Measurements from ENCODE around the gene ZNF532. TPM values are rescaled to one million over a fixed set of nuclear protein-coding genes. Genes with fewer than 3 reads are reported as not detected.

ZNF532 gene
- polyA plus RNA-seq (2013), result 95.4 and 96.7 TPM in 2 replicates

- H3K27ac ChIP-seq (ENCODE audit: low read depth, low read length), result peak within 1 kb of the TSS; percentile 100
- H3K4ac ChIP-seq (ENCODE audit: low read depth, low read length), result peak within 1 kb of the TSS; percentile 99
- H3K9ac ChIP-seq (ENCODE audit: low read length), result peak within 1 kb of the TSS; percentile 91
- DNase-seq, result no peak
- H2BK12ac ChIP-seq (ENCODE audit: low read length), result peak within 1 kb of the TSS; percentile 89
- peaks cover 42% of the 10 kb centered on the region for H3K79me1 ChIP-seq (ENCODE audit: low read length)
- peak within 1 kb of the TSS; percentile 94 for H2AK5ac ChIP-seq (ENCODE audit: low read length)
- H3K4me2 ChIP-seq (ENCODE audit: low read length), result peak within 1 kb of the TSS; percentile 59
- H3K79me2 ChIP-seq (ENCODE audit: control insufficient read depth, insufficient read depth, low read length, poor library complexity), result peaks cover 20% of the 10 kb centered on the region
- peak within 1 kb of the TSS; percentile 69 for H2AFZ ChIP-seq (ENCODE audit: insufficient read depth, low read length, poor library complexity)
- H4K8ac ChIP-seq (ENCODE audit: low read depth, low read length), result peak within 1 kb of the TSS; percentile 99
- H3K23ac ChIP-seq (ENCODE audit: low read length), result no peak within 1 kb of the TSS
- no peaks in the 10 kb centered on the region for H3K9me3 ChIP-seq (ENCODE audit: insufficient read depth, low read depth, low read length)
- H3K4me1 ChIP-seq (ENCODE audit: control insufficient read depth in 1 of 2, insufficient read depth in 2 of 2, low read length in 2 of 2), result peaks cover 13 to 30% of the 10 kb centered on the region in 2 experiments
- H4K91ac ChIP-seq (ENCODE audit: low read depth, low read length), result peak within 1 kb of the TSS; percentile 100
- H4K12ac ChIP-seq (ENCODE audit: low read depth, low read length), result peak within 1 kb of the TSS; percentile 99
- peak within 1 kb of the TSS; percentile 68 for H3K4me3 ChIP-seq (ENCODE audit: low read depth, low read length)
- WGBS (ENCODE audit: extremely low coverage, insufficient coverage, insufficient read length), result no CpG with 5 or more reads among the region's 17 CpGs
- peak within 1 kb of the TSS; percentile 100 for H2BK120ac ChIP-seq (ENCODE audit: insufficient read depth, low read length, poor library complexity)
- peak within 1 kb of the TSS; percentile 94 for H3K14ac ChIP-seq (ENCODE audit: low read length)
- H3K27me3 ChIP-seq (ENCODE audit: insufficient read depth, low read length), result no peaks in the 10 kb centered on the region
- peaks cover 2 to 5% of the 10 kb centered on the region in 2 experiments for H3K36me3 ChIP-seq (ENCODE audit: control insufficient read depth in 1 of 2, insufficient read depth in 2 of 2, low read length in 2 of 2)
- H2BK5ac ChIP-seq (ENCODE audit: low read depth, low read length, poor library complexity), result peak within 1 kb of the TSS; percentile 100
- H3K18ac ChIP-seq (ENCODE audit: low read length), result peak within 1 kb of the TSS; percentile 100
Measured at GRCh38 chr18:58864146-58865032, at the start of gene ZNF532. TSS of gene ZNF532 (plus strand) at chr18:58864877. CDS start in a region left out here.

- no peak overlapping the region for H2BK5ac ChIP-seq (ENCODE audit: low read depth, low read length, poor library complexity)
- no peaks in the 10 kb centered on the region for H3K9me3 ChIP-seq (ENCODE audit: insufficient read depth, low read depth, low read length)
- H3K4me1 ChIP-seq (ENCODE audit: control insufficient read depth in 1 of 2, insufficient read depth in 2 of 2, low read length in 2 of 2), result peaks cover 0 to 2% of the 10 kb centered on the region in 2 experiments
- no peak overlapping the region for H2BK12ac ChIP-seq (ENCODE audit: low read length)
- H3K27ac ChIP-seq (ENCODE audit: low read depth, low read length), result no peak overlapping the region
- no peak overlapping the region for H2AFZ ChIP-seq (ENCODE audit: insufficient read depth, low read length, poor library complexity)
- no peak overlapping the region for H2AK5ac ChIP-seq (ENCODE audit: low read length)
- no peak overlapping the region for H2BK120ac ChIP-seq (ENCODE audit: insufficient read depth, low read length, poor library complexity)
- no peak overlapping the region for H3K4me2 ChIP-seq (ENCODE audit: low read length)
- H3K9ac ChIP-seq (ENCODE audit: low read length), result no peak overlapping the region
- H3K14ac ChIP-seq (ENCODE audit: low read length), result no peak overlapping the region
- no peak overlapping the region for H3K18ac ChIP-seq (ENCODE audit: low read length)
- H3K4ac ChIP-seq (ENCODE audit: low read depth, low read length), result no peak overlapping the region
- no peaks in the 10 kb centered on the region for H3K79me2 ChIP-seq (ENCODE audit: control insufficient read depth, insufficient read depth, low read length, poor library complexity)
- DNase-seq, result no peak
- no CpG with 5 or more reads among the region's 4 CpGs for WGBS (ENCODE audit: extremely low coverage, insufficient coverage, insufficient read length)
- H3K79me1 ChIP-seq (ENCODE audit: low read length), result peaks cover 1% of the 10 kb centered on the region
- no peaks in the 10 kb centered on the region for H3K27me3 ChIP-seq (ENCODE audit: insufficient read depth, low read length)
- H3K23ac ChIP-seq (ENCODE audit: low read length), result no peak overlapping the region
- no peak overlapping the region for H4K12ac ChIP-seq (ENCODE audit: low read depth, low read length)
- H3K4me3 ChIP-seq (ENCODE audit: low read depth, low read length), result no peak overlapping the region
- H4K8ac ChIP-seq (ENCODE audit: low read depth, low read length), result no peak overlapping the region
- H3K36me3 ChIP-seq (ENCODE audit: control insufficient read depth in 1 of 2, insufficient read depth in 2 of 2, low read length in 2 of 2), result no peaks in the 10 kb centered on the region
- no peak overlapping the region for H4K91ac ChIP-seq (ENCODE audit: low read depth, low read length)
Measured at GRCh38 chr18:58819051-58819450, 45.6 kb upstream of the ZNF532 start.

GRCh38 chr18:58820251-58820650, 44.4 kb upstream of the ZNF532 start:
- H3K27ac ChIP-seq (ENCODE audit: low read depth, low read length), result no peak overlapping the region
- H4K12ac ChIP-seq (ENCODE audit: low read depth, low read length), result no peak overlapping the region
- DNase-seq, result no peak
- H2BK5ac ChIP-seq (ENCODE audit: low read depth, low read length, poor library complexity), result no peak overlapping the region
- no peak overlapping the region for H3K4ac ChIP-seq (ENCODE audit: low read depth, low read length)
- peaks cover 2 to 5% of the 10 kb centered on the region in 2 experiments for H3K4me1 ChIP-seq (ENCODE audit: control insufficient read depth in 1 of 2, insufficient read depth in 2 of 2, low read length in 2 of 2)
- H3K23ac ChIP-seq (ENCODE audit: low read length), result no peak overlapping the region
- WGBS (ENCODE audit: extremely low coverage, insufficient coverage, insufficient read length), result no CpG with 5 or more reads among the region's 3 CpGs
- H4K8ac ChIP-seq (ENCODE audit: low read depth, low read length), result no peak overlapping the region
- peak overlapping the region; percentile 10 for H4K91ac ChIP-seq (ENCODE audit: low read depth, low read length)
- H3K9me3 ChIP-seq (ENCODE audit: insufficient read depth, low read depth, low read length), result no peaks in the 10 kb centered on the region
- H3K4me2 ChIP-seq (ENCODE audit: low read length), result no peak overlapping the region
- H2BK12ac ChIP-seq (ENCODE audit: low read length), result no peak overlapping the region
- H2AFZ ChIP-seq (ENCODE audit: insufficient read depth, low read length, poor library complexity), result no peak overlapping the region
- no peak overlapping the region for H2BK120ac ChIP-seq (ENCODE audit: insufficient read depth, low read length, poor library complexity)
- H3K14ac ChIP-seq (ENCODE audit: low read length), result no peak overlapping the region
- no peak overlapping the region for H3K9ac ChIP-seq (ENCODE audit: low read length)
- H3K27me3 ChIP-seq (ENCODE audit: insufficient read depth, low read length), result no peaks in the 10 kb centered on the region
- H3K18ac ChIP-seq (ENCODE audit: low read length), result no peak overlapping the region
- peaks cover 4% of the 10 kb centered on the region for H3K79me1 ChIP-seq (ENCODE audit: low read length)
- H3K4me3 ChIP-seq (ENCODE audit: low read depth, low read length), result no peak overlapping the region
- H3K79me2 ChIP-seq (ENCODE audit: control insufficient read depth, insufficient read depth, low read length, poor library complexity), result no peaks in the 10 kb centered on the region
- no peaks in the 10 kb centered on the region for H3K36me3 ChIP-seq (ENCODE audit: control insufficient read depth in 1 of 2, insufficient read depth in 2 of 2, low read length in 2 of 2)
- H2AK5ac ChIP-seq (ENCODE audit: low read length), result no peak overlapping the region

- no peaks in the 10 kb centered on the region for H3K36me3 ChIP-seq (ENCODE audit: control insufficient read depth in 1 of 2, insufficient read depth in 2 of 2, low read length in 2 of 2)
- H3K14ac ChIP-seq (ENCODE audit: low read length), result no peak overlapping the region
- no peak overlapping the region for H4K12ac ChIP-seq (ENCODE audit: low read depth, low read length)
- no peak overlapping the region for H2BK5ac ChIP-seq (ENCODE audit: low read depth, low read length, poor library complexity)
- H2BK12ac ChIP-seq (ENCODE audit: low read length), result peak overlapping the region; percentile 1
- no peak overlapping the region for H3K4ac ChIP-seq (ENCODE audit: low read depth, low read length)
- no peak overlapping the region for H3K9ac ChIP-seq (ENCODE audit: low read length)
- no peaks in the 10 kb centered on the region for H3K79me2 ChIP-seq (ENCODE audit: control insufficient read depth, insufficient read depth, low read length, poor library complexity)
- peak; percentile 57 to 82 for DNase-seq
- H2AFZ ChIP-seq (ENCODE audit: insufficient read depth, low read length, poor library complexity), result no peak overlapping the region
- no peak overlapping the region for H3K4me2 ChIP-seq (ENCODE audit: low read length)
- H2AK5ac ChIP-seq (ENCODE audit: low read length), result no peak overlapping the region
- H4K91ac ChIP-seq (ENCODE audit: low read depth, low read length), result no peak overlapping the region
- H4K8ac ChIP-seq (ENCODE audit: low read depth, low read length), result no peak overlapping the region
- no peak overlapping the region for H3K4me3 ChIP-seq (ENCODE audit: low read depth, low read length)
- H3K9me3 ChIP-seq (ENCODE audit: insufficient read depth, low read depth, low read length), result no peaks in the 10 kb centered on the region
- H2BK120ac ChIP-seq (ENCODE audit: insufficient read depth, low read length, poor library complexity), result no peak overlapping the region
- H3K27ac ChIP-seq (ENCODE audit: low read depth, low read length), result no peak overlapping the region
- no peak overlapping the region for H3K18ac ChIP-seq (ENCODE audit: low read length)
- peaks cover 2 to 5% of the 10 kb centered on the region in 2 experiments for H3K4me1 ChIP-seq (ENCODE audit: control insufficient read depth in 1 of 2, insufficient read depth in 2 of 2, low read length in 2 of 2)
- peaks cover 6% of the 10 kb centered on the region for H3K79me1 ChIP-seq (ENCODE audit: low read length)
- no peaks in the 10 kb centered on the region for H3K27me3 ChIP-seq (ENCODE audit: insufficient read depth, low read length)
- no peak overlapping the region for H3K23ac ChIP-seq (ENCODE audit: low read length)
- no CpG with 5 or more reads among the region's 13 CpGs for WGBS (ENCODE audit: extremely low coverage, insufficient coverage, insufficient read length)
Measured at GRCh38 chr18:58822944-58823343, 41.7 kb upstream of the ZNF532 start.
